NOMO-1 (cell line): ENCODE measurements around the gene MRPL48.
"Not testable (repeated sequence)": the region's sequence is repeated elsewhere in the genome, so short reads cannot be mapped to it uniquely, and the experiment has no call there.

ENCODE experiments used
- DNase-seq, 2 experiments: peaks; one replicate each; lab custom pipeline; 2025; ENCODE audit not compliant: unreplicated experiment in 2 of 2; lab: John Stamatoyannopoulos, UW

MRPL48 gene

GRCh38 chr11:73770811-73771210, 16.9 kb upstream of the MRPL48 start:
- DNase-seq: not testable (repeated sequence)

DNA sequence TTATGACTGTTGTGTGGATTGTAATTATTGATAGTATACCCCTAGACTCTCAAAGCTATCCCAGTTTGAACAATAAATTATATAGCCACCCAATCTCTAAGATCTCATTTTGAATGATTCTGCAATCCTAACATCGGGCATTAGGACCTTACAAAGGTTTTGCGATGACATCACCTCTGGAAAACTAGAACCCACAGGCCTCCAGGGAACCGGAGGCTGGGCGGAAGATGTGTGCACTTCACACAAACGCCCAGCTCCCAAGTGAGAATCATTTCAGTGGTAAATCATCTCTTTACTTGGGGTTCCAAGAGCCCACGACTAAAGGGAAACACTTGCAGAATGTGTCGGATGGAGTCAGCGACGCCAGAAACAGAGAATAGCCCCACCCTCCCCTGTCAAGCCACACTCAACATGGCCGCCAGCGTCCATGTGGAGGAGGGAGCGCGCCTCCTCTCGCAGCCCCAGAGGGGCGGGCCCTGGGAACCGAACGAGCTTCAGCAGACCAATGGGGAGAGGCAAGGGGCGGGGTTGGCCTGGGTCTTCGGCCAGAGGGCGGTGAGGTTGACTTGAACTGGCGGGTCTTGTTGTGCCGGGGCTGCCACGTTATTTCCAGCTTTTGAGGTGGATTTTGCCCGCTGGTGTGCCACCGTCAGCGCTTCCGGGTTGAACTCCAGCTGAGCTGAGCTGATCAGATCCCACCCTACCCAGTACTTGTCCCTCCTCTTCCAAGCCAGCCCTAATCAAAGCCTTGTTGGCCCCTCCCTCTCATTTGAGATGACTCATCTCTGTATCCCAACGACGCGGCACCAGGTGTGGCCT, 8.4 kb upstream of the MRPL48 start:
- DNase-seq: peak; percentile 98

GRCh38 chr11:73781303-73781702, 6.4 kb upstream of the MRPL48 start:
- DNase-seq: no peak

DNA sequence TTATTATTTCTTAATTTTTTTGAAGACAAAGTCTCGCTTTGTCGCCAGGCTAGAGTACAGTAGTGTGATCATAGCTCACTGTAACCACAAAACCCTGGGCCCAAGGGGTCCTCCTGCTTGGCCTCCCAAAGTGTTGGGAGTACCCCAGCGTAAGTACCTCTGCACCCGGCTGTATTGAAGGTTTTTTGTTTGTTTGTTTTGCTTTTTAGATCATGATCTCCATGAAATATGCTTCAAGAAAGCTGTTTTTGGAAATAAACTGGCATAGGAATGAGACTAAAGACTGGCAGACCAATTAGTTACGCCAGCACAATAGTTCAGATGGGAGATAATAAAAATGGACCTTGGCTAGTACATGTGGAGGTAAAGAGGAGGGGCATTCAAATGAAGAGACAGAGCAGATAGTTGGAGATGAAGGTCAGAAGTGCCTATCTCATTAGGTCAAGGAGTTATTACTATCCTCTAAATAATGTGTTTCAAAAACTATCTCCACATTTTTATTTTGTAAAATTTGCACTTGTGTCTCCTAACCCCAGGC, 4.1 kb upstream of the MRPL48 start:
- DNase-seq: no peak

GRCh38 chr11:73784080-73784634, 3.5 kb upstream of the MRPL48 start:
- no peak for DNase-seq

GRCh38 chr11:73784734-73785133, 2.9 kb upstream of the MRPL48 start:
- DNase-seq: no peak

DNA sequence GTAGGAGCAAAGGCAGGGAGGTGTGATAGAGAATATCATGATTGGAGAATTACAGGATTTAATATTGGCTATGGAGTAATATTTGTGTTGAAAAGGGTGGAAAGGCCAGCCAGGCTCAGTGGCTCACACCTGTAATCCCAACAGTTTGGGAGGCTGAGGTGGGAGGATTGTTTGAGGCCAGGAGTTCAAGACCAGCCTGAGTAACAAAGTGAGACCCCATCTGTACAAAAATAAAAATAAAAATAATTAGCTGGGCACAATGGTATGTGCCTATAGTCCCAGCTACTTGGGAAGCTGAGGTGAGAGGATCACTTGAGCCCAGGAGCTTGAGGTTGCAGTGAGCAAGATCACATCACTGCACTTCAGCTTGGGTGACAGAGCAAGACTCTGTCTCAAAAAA, 2.2 kb upstream of the MRPL48 start:
- DNase-seq: not testable (repeated sequence)

DNA sequence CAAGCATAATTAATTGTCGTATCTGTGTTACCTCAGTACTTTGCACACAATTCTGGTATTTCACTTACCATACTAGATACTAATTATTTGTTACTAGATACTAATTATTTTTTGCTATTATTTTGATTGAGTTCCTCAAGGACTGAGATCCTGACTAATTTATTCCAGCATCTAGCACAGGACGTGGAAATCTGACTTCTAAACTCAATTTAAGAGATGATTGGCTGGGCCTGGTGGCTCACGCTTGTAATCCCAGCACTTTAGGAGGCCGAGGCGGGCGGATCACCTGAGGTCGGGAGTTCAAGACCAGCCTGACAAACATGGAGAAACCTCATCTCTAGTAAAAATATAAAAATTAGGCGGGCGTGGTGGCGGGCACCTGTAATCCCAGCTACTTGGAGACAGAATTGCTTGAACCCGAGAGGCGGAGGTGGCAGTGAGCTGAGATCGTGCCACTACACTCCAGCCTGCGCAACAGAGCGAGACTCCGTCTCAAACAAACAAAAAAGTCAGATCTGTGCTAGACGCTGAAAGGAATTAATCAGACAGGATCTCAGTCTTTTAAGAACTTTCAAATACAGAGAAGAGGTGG, 527 bp upstream of the MRPL48 start:
- DNase-seq: no peak

DNA sequence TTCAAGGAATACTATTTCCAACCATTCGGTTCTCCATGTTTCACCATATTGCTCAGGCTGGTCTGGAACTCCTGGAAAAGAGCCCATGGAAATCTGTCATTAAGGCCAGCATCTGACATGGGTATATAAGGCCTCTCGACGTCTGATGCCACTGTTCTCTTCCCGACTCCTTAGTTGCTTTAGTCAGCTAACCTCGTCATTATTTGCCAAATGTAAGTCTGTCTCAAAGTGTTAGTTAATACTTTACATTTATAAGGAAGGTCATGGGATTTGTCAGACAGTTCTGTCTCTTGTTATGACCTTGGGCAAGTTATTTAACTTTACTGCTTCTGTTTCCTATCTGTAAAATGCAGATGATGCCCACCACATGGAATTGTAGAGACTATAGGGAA, 1.6 kb downstream of the MRPL48 start:
- no peak for DNase-seq

DNA sequence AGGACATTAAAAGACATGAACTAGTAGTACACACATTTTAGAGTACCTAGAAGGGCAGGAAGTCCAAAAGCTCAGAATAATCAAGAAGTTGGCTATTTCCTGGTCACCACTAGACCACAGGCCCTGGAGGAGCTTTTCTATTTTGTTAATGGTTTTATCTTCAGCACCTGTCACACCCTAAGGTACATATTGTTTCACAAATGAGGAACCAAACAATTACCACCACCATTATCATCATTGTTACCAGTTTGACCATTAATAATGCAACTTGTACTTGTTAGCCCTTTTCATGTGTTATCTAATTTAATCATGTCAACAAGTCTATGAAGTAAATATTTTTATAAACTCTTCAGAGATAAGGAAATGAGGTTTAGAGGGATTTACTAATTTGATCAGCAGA, 4.9 kb downstream of the MRPL48 start:
- no peak for DNase-seq

GRCh38 chr11:73795925-73796632, 8.4 kb downstream of the MRPL48 start:
- no peak for DNase-seq

DNA sequence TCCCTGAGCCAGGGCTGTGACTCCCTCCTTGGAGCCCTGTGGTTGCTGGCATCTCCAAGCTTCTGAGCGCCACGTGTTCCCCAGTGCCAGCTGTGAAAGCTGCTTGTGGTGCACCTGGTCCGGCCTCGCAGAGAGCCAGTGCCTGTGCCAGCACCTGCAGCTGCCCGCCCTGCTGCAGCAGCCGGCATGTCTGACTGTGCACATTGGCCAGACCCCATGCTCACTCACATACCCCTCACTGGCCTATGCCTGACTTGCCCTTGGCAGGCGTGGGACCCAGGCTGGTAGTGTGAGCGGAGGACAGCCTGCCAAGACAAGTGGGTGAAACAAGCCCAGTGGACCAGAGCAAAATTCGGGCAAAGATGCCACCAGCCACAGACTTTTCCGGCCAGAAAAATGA, 9.8 kb downstream of the MRPL48 start:
- DNase-seq: no peak

DNA sequence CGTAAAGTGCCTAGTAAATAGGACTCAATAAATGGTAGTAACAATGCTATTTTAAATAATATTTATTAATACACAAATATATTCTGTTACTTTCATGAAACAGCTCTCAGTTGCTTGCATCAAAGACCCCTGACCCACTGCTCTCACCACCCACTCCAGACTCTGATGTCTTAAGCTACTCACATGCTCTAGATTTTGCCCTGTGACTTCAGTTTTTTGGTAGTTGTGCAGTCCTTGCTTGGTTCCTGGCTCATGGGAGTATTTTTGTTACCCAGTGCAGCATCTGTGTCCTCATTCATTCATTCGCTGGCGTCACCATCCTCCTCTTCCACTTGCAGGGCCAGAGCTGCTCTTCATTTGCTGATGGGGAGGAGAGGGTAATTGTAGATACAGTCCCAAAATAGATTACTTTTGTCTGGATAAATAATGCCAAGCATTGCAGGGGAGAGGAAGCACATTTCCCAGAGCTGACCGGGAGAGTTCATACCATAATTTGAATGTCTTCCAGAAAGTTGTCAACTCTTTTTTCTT, 12.7 kb downstream of the MRPL48 start:
- DNase-seq: no peak

- DNase-seq: no peak
Measured at GRCh38 chr11:73801136-73801535, 13.5 kb downstream of the MRPL48 start.

DNA sequence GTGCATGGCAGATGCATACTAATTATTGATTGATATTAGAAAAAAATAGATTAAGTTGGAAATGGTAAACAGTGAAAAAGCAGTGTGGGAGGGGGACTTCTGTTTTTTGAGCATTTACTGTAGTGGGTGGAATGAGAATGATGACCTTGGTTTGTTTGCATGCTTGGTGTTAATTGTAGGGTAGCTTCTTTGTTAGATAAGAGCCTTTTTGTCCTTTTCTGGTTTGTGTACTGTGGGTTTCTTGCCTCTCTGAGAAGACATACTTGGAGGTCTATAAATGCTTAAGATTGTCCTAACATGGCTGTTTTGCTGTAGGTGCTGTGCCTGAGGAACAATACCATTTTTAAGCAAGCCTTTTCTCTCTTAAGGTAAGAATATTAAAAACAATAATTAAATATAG, 17.0 kb downstream of the MRPL48 start:
- DNase-seq: no peak

DNA sequence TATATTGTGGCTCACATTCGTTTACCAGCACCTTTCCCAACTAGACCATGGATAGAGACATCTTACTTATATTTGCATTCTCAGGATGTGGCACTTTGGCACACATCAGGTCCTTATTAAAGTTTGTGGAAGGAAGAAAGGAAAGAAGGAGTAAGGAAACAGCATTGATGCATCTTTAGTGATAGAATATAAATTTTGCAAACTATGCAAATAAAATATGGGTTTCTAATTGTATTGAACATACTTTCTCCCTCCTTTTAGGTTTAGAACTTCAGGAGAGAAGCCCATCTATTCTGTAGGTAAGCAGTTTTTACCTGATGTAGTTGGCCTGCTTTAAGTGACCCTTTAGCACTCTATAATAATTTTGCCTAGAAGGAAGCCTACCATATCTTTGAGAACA, 20.4 kb downstream of the MRPL48 start:
- no peak for DNase-seq

DNA sequence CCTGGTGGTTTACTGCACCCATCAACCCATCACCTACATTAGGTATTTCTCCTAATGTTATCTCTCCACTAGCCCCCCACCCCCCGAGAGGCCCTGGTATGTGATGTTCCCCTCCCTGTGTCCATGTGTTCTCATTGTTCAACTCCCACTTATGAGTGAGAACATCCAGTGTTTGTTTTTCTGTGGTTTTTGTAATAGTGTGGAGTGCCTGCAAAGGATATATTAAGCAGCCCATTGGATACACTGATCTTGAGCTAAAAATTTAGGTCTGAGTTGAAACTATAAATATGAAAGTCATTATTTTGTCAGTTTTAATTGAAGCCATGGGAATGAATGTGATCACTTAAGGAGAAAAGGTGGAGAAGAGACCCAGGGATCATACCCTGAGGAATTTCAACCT, 23.0 kb downstream of the MRPL48 start:
- DNase-seq: no peak

DNA sequence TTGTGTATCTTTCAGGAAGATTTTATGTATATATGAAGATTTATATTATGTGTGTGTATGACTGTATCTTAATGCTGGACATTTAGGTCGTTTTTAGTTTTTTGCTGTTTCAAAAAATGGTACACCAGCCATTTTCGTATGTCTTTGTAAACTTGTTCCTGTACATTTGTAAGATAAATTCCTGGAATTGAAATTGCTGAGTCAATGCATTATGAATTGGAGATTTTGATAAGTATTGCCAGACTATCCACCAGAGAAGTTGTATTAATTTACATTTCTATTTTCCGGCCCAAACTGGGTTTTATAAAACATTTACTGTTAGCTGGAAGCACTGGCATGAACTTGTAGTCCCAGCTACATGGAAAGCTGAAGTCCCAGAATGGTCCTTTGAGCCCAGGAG, 24.6 kb downstream of the MRPL48 start:
- DNase-seq: no peak

GRCh38 chr11:73814812-73815211, 27.1 kb downstream of the MRPL48 start:
- DNase-seq: no peak

DNA sequence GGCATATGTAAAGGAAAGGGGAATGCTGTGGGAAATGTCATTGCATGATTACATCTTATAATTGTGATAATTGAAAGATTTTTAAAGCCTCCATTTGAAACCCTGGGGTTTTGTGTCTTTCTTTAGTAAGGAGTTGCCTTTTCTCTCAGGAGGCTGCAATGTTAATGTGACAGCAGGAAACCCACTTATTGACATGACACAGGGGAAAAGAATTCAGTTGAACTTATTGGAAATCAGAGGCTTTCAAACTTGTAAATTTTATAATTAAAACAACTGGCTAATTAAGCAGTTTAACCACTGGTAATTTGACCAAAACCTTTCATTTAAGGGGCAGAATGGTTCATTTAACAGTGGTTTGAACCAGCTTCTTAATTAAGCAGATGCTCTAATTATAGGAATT, 31.2 kb downstream of the MRPL48 start:
- no peak for DNase-seq

DNA sequence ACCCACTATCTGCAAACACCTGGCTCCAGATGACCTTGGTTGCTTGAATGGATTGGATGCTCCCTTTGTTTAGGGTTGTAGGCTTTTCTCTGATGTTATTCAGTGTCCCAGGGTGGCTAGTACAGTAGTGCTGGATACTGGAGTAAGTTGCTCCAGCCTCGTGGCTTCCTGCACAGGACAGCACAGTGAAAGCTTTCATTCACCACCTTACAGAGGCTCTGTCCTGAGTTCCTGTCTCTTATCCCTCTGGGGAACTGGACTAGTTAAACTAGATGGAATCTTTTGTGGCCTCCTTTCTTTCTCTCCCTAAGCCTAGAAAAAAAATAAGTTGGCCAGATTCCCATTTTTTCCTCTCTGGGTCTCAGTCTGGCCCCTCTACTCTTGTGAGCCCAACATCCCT, 42.6 kb downstream of the MRPL48 start:
- DNase-seq: no peak
